ENCODE results near the gene LRRN4CL.

- no peak for TF ChIP-seq CTCF (conservative IDR thresholded peaks at IDR 0.05; ENCODE audit: low read depth, low read length)
- TF ChIP-seq POLR2A (IDR thresholded peaks at IDR 0.05; ENCODE audit: low read depth, low read length), result peak; percentile 53; the same call in 1 of the 2 replicates
- TF ChIP-seq SMC3 (IDR thresholded peaks at IDR 0.05; ENCODE audit: low read depth, low read length), result no peak
- peak; percentile 51; the same call in 1 of the 2 replicates for TF ChIP-seq MAFK (IDR thresholded peaks at IDR 0.05; ENCODE audit: low read depth, low read length)
- TF ChIP-seq CEBPB (IDR thresholded peaks at IDR 0.05; ENCODE audit: low read depth, low read length), result no peak
- TF ChIP-seq BHLHE40 (IDR thresholded peaks at IDR 0.05; ENCODE audit: low read depth, low read length), result no peak
- TF ChIP-seq FOS (IDR thresholded peaks at IDR 0.05; ENCODE audit: low read depth, low read length), result no peak
- no peak for TF ChIP-seq RAD21 (IDR thresholded peaks at IDR 0.05; ENCODE audit: low read length)
- TF ChIP-seq ELK1 (IDR thresholded peaks at IDR 0.05; ENCODE audit: borderline replicate concordance, low read depth, low read length), result no peak
- no peak for TF ChIP-seq CHD1 (IDR thresholded peaks at IDR 0.05; ENCODE audit: low read depth, low read length)
- TF ChIP-seq USF2 (IDR thresholded peaks at IDR 0.05; ENCODE audit: low read depth, low read length), result no peak
- no peak for TF ChIP-seq RFX5 (IDR thresholded peaks at IDR 0.05; ENCODE audit: low read depth, low read length)
- no peak; the same call in 1 of the 2 replicates for TF ChIP-seq MXI1 (IDR thresholded peaks at IDR 0.05; ENCODE audit: borderline replicate concordance, low read depth, low read length)
Measured at GRCh38 chr11:62671608-62672389, 17.5 kb downstream of the LRRN4CL start, which contains the start of the genes LBHD1 and UQCC3.
